ENCODE data around the gene WNT3A. TPM values are rescaled to one million over a fixed set of nuclear protein-coding genes. Genes with fewer than 3 reads are reported as not detected.
A peak's percentile ranks its signal among the peaks of the same experiment; 100 is the strongest.

Gene WNT3A
- polyA plus RNA-seq, 3 donors: not detected

GRCh38 chr1:228060458-228061190 is 53.8 kb downstream of the WNT3A start:
- Histone ChIP-seq H3K9ac (ENCODE audit: insufficient read depth, low read length, poor library complexity, severe bottlenecking) (peak overlapping the region; percentile 38), H3K27ac (ENCODE audit: low read depth in 1 of 2, low read length in 2 of 2) (no peak overlapping the region), H3K9me3 (replicated peaks in 1 of 2; ENCODE audit: control insufficient read depth in 1 of 2, insufficient read depth in 1 of 2, low read length in 2 of 2) (peaks cover 8 to 14% of the 10 kb centered on the region in 2 donors), H3K4me1 (ENCODE audit: control insufficient read depth in 1 of 2, insufficient read depth in 2 of 2, low read length in 2 of 2) (peaks cover 17 to 22% of the 10 kb centered on the region in 2 donors), H3K4me2 (replicated peaks; ENCODE audit: extremely low read depth, low read length, poor library complexity, severe bottlenecking) (peak overlapping the region; percentile 79), H3K79me2 (ENCODE audit: insufficient read depth, low read length) (no peaks in the 10 kb centered on the region), H2AFZ (ENCODE audit: insufficient read depth, low read depth, low read length, poor library complexity, severe bottlenecking) (peak overlapping the region; percentile 85), H4K20me1 (ENCODE audit: insufficient read depth, low read length) (no peaks in the 10 kb centered on the region), H3K4me3 (replicated peaks in 1 of 3; ENCODE audit: low read depth in 2 of 3, low read length in 3 of 3) (peak overlapping the region; percentile 33 to 77 (median 36)), H3K36me3 (replicated peaks in 1 of 2; ENCODE audit: control insufficient read depth in 1 of 2, insufficient read depth in 2 of 2, low read length in 2 of 2) (no peaks in the 10 kb centered on the region), H3K27me3 (ENCODE audit: control insufficient read depth in 2 of 2, insufficient read depth in 2 of 2, low read length in 2 of 2) (peaks cover 37 to 66% of the 10 kb centered on the region in 2 donors)
- no peak for TF ChIP-seq CTCF (IDR thresholded peaks at IDR 0.05)
- peak overlapping the region; percentile 74 for H3K4me3 Mint-ChIP-seq
- peaks cover 0 to 28% (median 17%) of the 10 kb centered on the region in 7 donors for H3K9me3 Mint-ChIP-seq
- peaks cover 11% of the 10 kb centered on the region for H3K4me1 Mint-ChIP-seq
- no peak for DNase-seq
- intact Hi-C loops (cut with micrococcal nuclease): no loop called here
- H3K27me3 Mint-ChIP-seq (ENCODE audit: low read depth in 3 of 3): peaks cover 55 to 70% (median 65%) of the 10 kb centered on the region in 3 donors
- 12% methylated on average over 25 of the region's 34 CpGs for WGBS (ENCODE audit: insufficient coverage)
- no peak overlapping the region for H3K27ac Mint-ChIP-seq
- peaks cover 3% of the 10 kb centered on the region in 2 donors for H3K36me3 Mint-ChIP-seq

- Mint-ChIP-seq H3K9me3 (peaks cover 0 to 28% (median 17%) of the 10 kb centered on the region in 7 donors), H3K36me3 (peaks cover 3% of the 10 kb centered on the region in 2 donors), H3K4me1 (peaks cover 11% of the 10 kb centered on the region), H3K4me3 (peak overlapping the region in 1 of 2 donors; percentile 74), H3K27me3 (ENCODE audit: low read depth in 3 of 3) (peaks cover 49 to 69% (median 62%) of the 10 kb centered on the region in 3 donors), H3K27ac (no peak overlapping the region)
- Histone ChIP-seq H4K20me1 (ENCODE audit: insufficient read depth, low read length) (no peaks in the 10 kb centered on the region), H3K79me2 (ENCODE audit: insufficient read depth, low read length) (no peaks in the 10 kb centered on the region), H3K27ac (ENCODE audit: low read depth in 1 of 2, low read length in 2 of 2) (no peak overlapping the region), H3K4me1 (ENCODE audit: control insufficient read depth in 1 of 2, insufficient read depth in 2 of 2, low read length in 2 of 2) (peaks cover 17 to 22% of the 10 kb centered on the region in 2 donors), H3K36me3 (replicated peaks in 1 of 2; ENCODE audit: control insufficient read depth in 1 of 2, insufficient read depth in 2 of 2, low read length in 2 of 2) (no peaks in the 10 kb centered on the region), H3K4me3 (replicated peaks in 1 of 3; ENCODE audit: low read depth in 2 of 3, low read length in 3 of 3) (no peak overlapping the region), H3K9ac (ENCODE audit: insufficient read depth, low read length, poor library complexity, severe bottlenecking) (no peak overlapping the region), H3K4me2 (replicated peaks; ENCODE audit: extremely low read depth, low read length, poor library complexity, severe bottlenecking) (no peak overlapping the region), H3K27me3 (ENCODE audit: control insufficient read depth in 2 of 2, insufficient read depth in 2 of 2, low read length in 2 of 2) (peaks cover 32 to 61% of the 10 kb centered on the region in 2 donors), H3K9me3 (replicated peaks in 1 of 2; ENCODE audit: control insufficient read depth in 1 of 2, insufficient read depth in 1 of 2, low read length in 2 of 2) (peaks cover 8 to 14% of the 10 kb centered on the region in 2 donors), H2AFZ (ENCODE audit: insufficient read depth, low read depth, low read length, poor library complexity, severe bottlenecking) (no peak overlapping the region)
- no peak for TF ChIP-seq CTCF (IDR thresholded peaks at IDR 0.05)
- intact Hi-C loops (cut with micrococcal nuclease): no loop called here
- no peak for DNase-seq
- 69% methylated on average over 7 of the region's 10 CpGs for WGBS (ENCODE audit: insufficient coverage)
Observed at GRCh38 chr1:228061411-228062084, 54.8 kb downstream of the WNT3A start.
